Measurements from ENCODE around the gene STAT5B. TPM values are rescaled to one million over a fixed set of nuclear protein-coding genes. Genes with fewer than 3 reads are reported as not detected.
A peak's percentile ranks its signal among the peaks of the same experiment; 100 is the strongest.

Gene STAT5B
- total RNA-seq, 1 experiment from 2014 or later = 102 TPM

- in situ Hi-C loops (cut with HindIII; ENCODE audit: low pct_unique_long_range_greater_than_20kb, low sequenced_read_pairs) (no loop called here), intact Hi-C loops (cut with micrococcal nuclease; ENCODE audit: unreplicated experiment) (loop anchor here (5.0 kb wide), 1 partner anchor 50 kb away; no protein-coding TSS in a partner anchor)
- no TSS peak for BruUV-seq (replicated peaks)
- ATAC-seq = no peak
- H3K27me3 ChIP-seq (ENCODE audit: control insufficient read depth, insufficient read depth, low read length) = no peaks in the 10 kb centered on the region
- H3K4me3 ChIP-seq (ENCODE audit: low read depth in 2 of 2, low read length in 2 of 2) = peak overlapping the region; percentile 2 to 55; a peak in 3 of 4 replicates
- no peak for DNase-seq (ENCODE audit: low read depth, low spot score)
- ChIA-PET POLR2A (no interaction called here), CTCF (no interaction called here)
- TF ChIP-seq POLR2AphosphoS5 (IDR thresholded peaks at IDR 0.05; ENCODE audit: low read depth, low read length) (no peak), SIN3A (IDR thresholded peaks at IDR 0.05; ENCODE audit: borderline replicate concordance, insufficient read depth, low read depth, low read length) (no peak), REST (IDR thresholded peaks at IDR 0.05; ENCODE audit: insufficient read depth in 1 of 2, low read depth in 2 of 2, low read length in 1 of 2) (no peak), TCF7L2 (IDR thresholded peaks at IDR 0.05; ENCODE audit: low read depth, low read length) (peak; percentile 91)
- H3K4me1 ChIP-seq (ENCODE audit: control insufficient read depth, insufficient read depth, low read length) = peaks cover 54% of the 10 kb centered on the region
- no peaks in the 10 kb centered on the region; the same call in 1 of the 2 replicates for H3K36me3 ChIP-seq (ENCODE audit: control insufficient read depth, insufficient read depth, low read length)
- no peaks in the 10 kb centered on the region for H3K9me3 ChIP-seq (ENCODE audit: control insufficient read depth, insufficient read depth, low read depth, low read length)
- H3K27ac ChIP-seq (ENCODE audit: low read length) = peak overlapping the region; percentile 94
Measured at GRCh38 chr17:42272162-42272907, 3.9 kb downstream of the STAT5B start.

GRCh38 chr17:42271779-42272035, 4.5 kb downstream of the STAT5B start:
- Histone ChIP-seq H3K9me3 (ENCODE audit: control insufficient read depth, insufficient read depth, low read depth, low read length) (no peaks in the 10 kb centered on the region), H3K27me3 (ENCODE audit: control insufficient read depth, insufficient read depth, low read length) (no peaks in the 10 kb centered on the region), H3K27ac (ENCODE audit: low read length) (peak overlapping the region; percentile 94), H3K4me3 (ENCODE audit: low read depth in 2 of 2, low read length in 2 of 2) (peak overlapping the region in 1 of 2 experiments; percentile 55; a peak in 2 of 4 replicates), H3K4me1 (ENCODE audit: control insufficient read depth, insufficient read depth, low read length) (peaks cover 54% of the 10 kb centered on the region), H3K36me3 (ENCODE audit: control insufficient read depth, insufficient read depth, low read length) (no peaks in the 10 kb centered on the region; the same call in 1 of the 2 replicates)
- intact Hi-C loops (cut with micrococcal nuclease; ENCODE audit: unreplicated experiment) (loop anchor here (5.0 kb wide), 1 partner anchor 49 kb away; no protein-coding TSS in a partner anchor), in situ Hi-C loops (cut with HindIII; ENCODE audit: low pct_unique_long_range_greater_than_20kb, low sequenced_read_pairs) (no loop called here)
- ATAC-seq = no peak
- TF ChIP-seq TCF7L2 (IDR thresholded peaks at IDR 0.05; ENCODE audit: low read depth, low read length) (no peak), POLR2AphosphoS5 (IDR thresholded peaks at IDR 0.05; ENCODE audit: low read depth, low read length) (no peak), CTCF (IDR thresholded peaks at IDR 0.05) (no peak)
- ChIA-PET POLR2A (no interaction called here), CTCF (no interaction called here)
- DNase-seq (ENCODE audit: low read depth, low spot score) = no peak
- BruUV-seq (replicated peaks) = no TSS peak
